Ishikawa (cell line): ENCODE data around the gene GPN2.

Experiments used
- CEBPB ChIP-seq: IDR thresholded peaks from 2 replicates; pipeline ENCODE4 v1.6.1; 2012
- CREB1 ChIP-seq: IDR thresholded peaks from 2 replicates; pipeline ENCODE4 v1.6.1; 2012; ENCODE audit warnings: low read depth
- EGR1 ChIP-seq: IDR thresholded peaks from 2 replicates; pipeline ENCODE4 v1.6.1; 2012
- EP300 ChIP-seq: IDR thresholded peaks from 2 replicates; pipeline ENCODE4 v1.6.1; 2012; ENCODE audit warnings: borderline replicate concordance
- FOXM1 ChIP-seq: IDR thresholded peaks from 2 replicates; pipeline ENCODE4 v1.6.1; 2012; ENCODE audit warnings: low read depth, borderline replicate concordance
- MAX ChIP-seq: IDR thresholded peaks from 2 replicates; pipeline ENCODE4 v1.6.1; 2012
- NFIC ChIP-seq: IDR thresholded peaks from 2 replicates; pipeline ENCODE4 v1.6.1; 2012
- RAD21 ChIP-seq: IDR thresholded peaks from 2 replicates; pipeline ENCODE4 v1.6.1; 2012; ENCODE audit warnings: low read depth
- REST ChIP-seq: IDR thresholded peaks from 2 replicates; pipeline ENCODE4 v1.6.1; 2012; ENCODE audit warnings: low read depth, mild to moderate bottlenecking
- TAF1 ChIP-seq: IDR thresholded peaks from 2 replicates; pipeline ENCODE4 v1.6.1; 2012; ENCODE audit warnings: low read depth, mild to moderate bottlenecking
- TCF12 ChIP-seq: IDR thresholded peaks from 2 replicates; pipeline ENCODE4 v1.6.1; 2012; ENCODE audit warnings: low read depth
- TEAD4 ChIP-seq: IDR thresholded peaks from 2 replicates; pipeline ENCODE4 v1.6.1; 2012
- YY1 ChIP-seq: IDR thresholded peaks from 2 replicates; pipeline ENCODE4 v1.6.1; 2012; ENCODE audit warnings: low read depth
- ZBTB7A ChIP-seq: IDR thresholded peaks from 2 replicates; pipeline ENCODE4 v1.6.1; 2012; ENCODE audit warnings: low read depth
- TF ChIP-seq, protein P1 (sequence below): IDR thresholded peaks from 2 replicates; pipeline ENCODE4 v1.6.1; 2012

The GPN2 gene

GRCh38 chr1:26890467-26890796 lies 349 bp upstream of the GPN2 start:
- TF ChIP-seq, protein P1, sequence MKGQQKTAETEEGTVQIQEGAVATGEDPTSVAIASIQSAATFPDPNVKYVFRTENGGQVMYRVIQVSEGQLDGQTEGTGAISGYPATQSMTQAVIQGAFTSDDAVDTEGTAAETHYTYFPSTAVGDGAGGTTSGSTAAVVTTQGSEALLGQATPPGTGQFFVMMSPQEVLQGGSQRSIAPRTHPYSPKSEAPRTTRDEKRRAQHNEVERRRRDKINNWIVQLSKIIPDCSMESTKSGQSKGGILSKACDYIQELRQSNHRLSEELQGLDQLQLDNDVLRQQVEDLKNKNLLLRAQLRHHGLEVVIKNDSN, result no peak
- TF ChIP-seq RAD21 (no peak), TAF1 (no peak; the same call in 1 of the 2 replicates), REST (no peak), NFIC (no peak), CREB1 (no peak), FOXM1 (no peak), EP300 (no peak), MAX (no peak), ZBTB7A (no peak), CEBPB (no peak), YY1 (no peak), TCF12 (no peak), TEAD4 (no peak), EGR1 (no peak)

DNA sequence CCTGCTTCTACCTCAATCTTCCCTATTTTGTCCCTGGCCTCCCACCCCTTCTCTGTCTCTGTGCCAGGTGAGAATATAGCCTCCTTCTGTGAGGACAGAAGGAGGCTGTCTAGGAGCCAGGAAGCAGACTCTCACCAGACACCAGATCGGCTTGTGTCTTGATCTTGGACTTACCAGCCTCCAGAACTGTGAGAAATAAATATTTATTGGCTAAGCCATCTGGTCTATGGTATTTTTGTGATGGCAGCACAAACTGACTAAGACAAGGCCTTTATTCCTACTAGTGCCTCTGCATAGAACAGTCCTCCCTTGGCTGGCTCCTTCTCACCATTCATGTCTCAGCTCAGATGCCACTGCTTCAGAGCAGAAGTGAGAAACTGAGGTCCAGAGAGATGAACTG lies 1.9 kb downstream of the GPN2 start:
- TF ChIP-seq TEAD4 (no peak), TAF1 (no peak), FOXM1 (no peak), CREB1 (no peak), EGR1 (no peak), MAX (no peak), EP300 (no peak), ZBTB7A (no peak), YY1 (no peak), REST (no peak), CEBPB (no peak), NFIC (no peak)

GRCh38 chr1:26887125-26887524 lies 3.0 kb downstream of the GPN2 start:
- TF ChIP-seq TAF1, result no peak
- no peak for TF ChIP-seq CEBPB
- no peak for TF ChIP-seq MAX
- TF ChIP-seq ZBTB7A, result no peak
- no peak for TF ChIP-seq FOXM1
- no peak for TF ChIP-seq RAD21
- TF ChIP-seq, protein P1, result no peak
- TF ChIP-seq CREB1, result no peak
- TF ChIP-seq TEAD4, result no peak
- no peak for TF ChIP-seq EGR1
- no peak for TF ChIP-seq NFIC
- no peak for TF ChIP-seq EP300
- no peak for TF ChIP-seq YY1
- TF ChIP-seq TCF12, result no peak
- TF ChIP-seq REST, result no peak

GRCh38 chr1:26882696-26883463 lies 7.2 kb downstream of the GPN2 start:
- no peak for TF ChIP-seq YY1

DNA sequence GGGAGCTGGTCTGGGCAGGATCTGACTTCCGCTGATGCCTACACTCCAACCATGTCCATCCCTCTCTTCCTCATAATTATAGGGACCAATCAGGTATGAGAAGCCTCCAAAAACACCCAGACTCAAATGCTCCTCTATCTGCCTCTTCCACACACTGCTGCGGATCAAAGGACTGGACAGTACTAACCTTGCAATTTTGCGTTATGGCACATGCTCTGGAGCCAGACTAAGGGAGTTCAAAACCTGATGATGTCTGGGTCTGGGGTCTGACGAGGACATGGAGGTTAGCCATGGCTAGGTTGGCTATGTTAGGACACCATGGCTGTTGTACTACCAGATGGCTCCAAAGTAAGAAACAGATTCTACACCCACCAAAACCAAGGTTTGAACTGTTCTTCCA lies 10.3 kb downstream of the GPN2 start:
- TF ChIP-seq NFIC (no peak), TEAD4 (no peak), REST (no peak), YY1 (no peak), CEBPB (no peak), TCF12 (no peak), ZBTB7A (no peak), TAF1 (no peak), EP300 (no peak), FOXM1 (no peak), MAX (no peak), RAD21 (no peak), EGR1 (no peak), CREB1 (no peak)
- TF ChIP-seq, protein P1, result no peak
